ENCODE data around the gene RNF150.
A peak's percentile ranks its signal among the peaks of the same experiment; 100 is the strongest.
"Not testable (repeated sequence)": the region's sequence is repeated elsewhere in the genome, so short reads cannot be mapped to it uniquely, and the experiment has no call there.

Gene RNF150

GRCh38 chr4:141169391-141169790, 36.1 kb upstream of the RNF150 start:
- no peak overlapping the region for H3K4me3 ChIP-seq
- TF ChIP-seq, protein P1, sequence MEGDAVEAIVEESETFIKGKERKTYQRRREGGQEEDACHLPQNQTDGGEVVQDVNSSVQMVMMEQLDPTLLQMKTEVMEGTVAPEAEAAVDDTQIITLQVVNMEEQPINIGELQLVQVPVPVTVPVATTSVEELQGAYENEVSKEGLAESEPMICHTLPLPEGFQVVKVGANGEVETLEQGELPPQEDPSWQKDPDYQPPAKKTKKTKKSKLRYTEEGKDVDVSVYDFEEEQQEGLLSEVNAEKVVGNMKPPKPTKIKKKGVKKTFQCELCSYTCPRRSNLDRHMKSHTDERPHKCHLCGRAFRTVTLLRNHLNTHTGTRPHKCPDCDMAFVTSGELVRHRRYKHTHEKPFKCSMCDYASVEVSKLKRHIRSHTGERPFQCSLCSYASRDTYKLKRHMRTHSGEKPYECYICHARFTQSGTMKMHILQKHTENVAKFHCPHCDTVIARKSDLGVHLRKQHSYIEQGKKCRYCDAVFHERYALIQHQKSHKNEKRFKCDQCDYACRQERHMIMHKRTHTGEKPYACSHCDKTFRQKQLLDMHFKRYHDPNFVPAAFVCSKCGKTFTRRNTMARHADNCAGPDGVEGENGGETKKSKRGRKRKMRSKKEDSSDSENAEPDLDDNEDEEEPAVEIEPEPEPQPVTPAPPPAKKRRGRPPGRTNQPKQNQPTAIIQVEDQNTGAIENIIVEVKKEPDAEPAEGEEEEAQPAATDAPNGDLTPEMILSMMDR (IDR thresholded peaks at IDR 0.05) = no peak
- H3K27ac ChIP-seq = no peak overlapping the region
- no peak for DNase-seq (ENCODE audit: low spot score)

DNA sequence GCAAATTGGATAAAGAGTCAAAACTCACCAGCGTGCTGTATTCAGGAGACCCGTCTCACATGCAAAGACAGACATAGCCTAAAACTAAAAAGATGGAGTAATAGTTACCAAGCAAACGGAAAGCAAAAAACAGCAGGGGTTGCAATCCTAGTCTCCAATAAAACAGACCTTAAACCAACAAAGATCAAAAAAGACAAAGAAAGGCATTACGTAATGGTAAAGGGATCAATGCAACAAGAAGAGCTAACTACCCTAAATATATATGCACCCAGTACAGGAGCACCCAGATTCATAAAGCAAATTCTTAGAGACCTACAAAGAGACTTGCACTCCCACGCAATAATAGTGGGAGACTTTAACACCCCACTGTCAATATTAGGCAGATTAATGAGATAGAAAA, 31.7 kb upstream of the RNF150 start:
- DNase-seq (ENCODE audit: low spot score); H3K27ac ChIP-seq; H3K4me3 ChIP-seq: not testable (repeated sequence)

GRCh38 chr4:141159027-141159426, 25.8 kb upstream of the RNF150 start:
- no peak for DNase-seq (ENCODE audit: low spot score)
- Histone ChIP-seq H3K27ac (no peak overlapping the region), H3K4me3 (no peak overlapping the region)
- TF ChIP-seq, protein P1 (IDR thresholded peaks at IDR 0.05) = no peak

DNA sequence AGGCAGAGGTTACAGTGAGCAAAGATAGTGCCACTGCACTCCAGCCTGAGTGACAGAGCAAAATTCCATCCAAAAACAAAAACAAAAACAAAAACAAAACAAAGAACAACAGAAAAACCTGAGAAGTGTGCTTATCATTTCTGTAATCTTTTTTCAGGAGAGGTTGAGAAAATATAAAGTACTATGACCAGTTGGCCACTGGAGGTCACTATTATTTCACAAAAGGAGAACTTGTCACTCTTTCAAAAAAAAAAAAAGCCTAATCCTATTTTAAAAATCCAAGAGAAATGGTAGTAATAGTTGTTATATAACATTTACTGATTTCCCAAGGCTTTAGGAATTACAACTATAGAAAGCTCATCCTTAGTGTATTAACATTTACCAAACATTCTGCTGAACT, 24.9 kb upstream of the RNF150 start:
- Histone ChIP-seq H3K4me3 (no peak overlapping the region), H3K27ac (no peak overlapping the region)
- TF ChIP-seq, protein P1 (IDR thresholded peaks at IDR 0.05) = peak; percentile 22
- DNase-seq (ENCODE audit: low spot score) = no peak

DNA sequence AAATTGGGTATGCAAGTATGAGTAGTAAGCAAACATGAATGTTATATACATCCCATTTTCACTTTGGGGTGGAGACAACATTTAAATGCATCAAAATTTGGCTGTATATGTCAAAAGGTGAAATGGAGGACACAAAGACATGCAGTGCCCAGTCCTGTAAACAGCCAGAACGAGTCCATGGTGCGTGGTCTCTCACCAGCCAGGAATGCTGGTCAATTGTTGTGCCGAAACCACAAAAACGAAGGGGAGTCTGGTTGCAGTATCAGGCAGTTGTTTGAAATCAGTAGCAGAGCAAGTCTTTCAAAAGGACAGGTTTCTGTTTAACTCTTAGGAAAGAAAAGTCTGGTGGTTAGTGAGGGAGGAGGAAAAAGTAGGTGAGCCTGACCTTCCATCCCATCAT, 22.3 kb upstream of the RNF150 start:
- DNase-seq (ENCODE audit: low spot score) = no peak
- TF ChIP-seq, protein P1 (IDR thresholded peaks at IDR 0.05) = no peak
- no peak overlapping the region for H3K4me3 ChIP-seq
- H3K27ac ChIP-seq = no peak overlapping the region

GRCh38 chr4:141154725-141155124, 21.5 kb upstream of the RNF150 start:
- no peak for DNase-seq (ENCODE audit: low spot score)
- TF ChIP-seq, protein P1 (IDR thresholded peaks at IDR 0.05) = no peak
- H3K4me3 ChIP-seq = no peak overlapping the region
- H3K27ac ChIP-seq = no peak overlapping the region

GRCh38 chr4:141153751-141154510, 20.7 kb upstream of the RNF150 start:
- DNase-seq (ENCODE audit: low spot score) = no peak
- Histone ChIP-seq H3K27ac (no peak overlapping the region), H3K4me3 (no peak overlapping the region)
- TF ChIP-seq, protein P1 (IDR thresholded peaks at IDR 0.05) = no peak

Measured in coronary artery (tissue), 2 donors.